Gastrocnemius medialis (tissue), 4 donors: ENCODE results near the gene FAM72A.

ENCODE experiments used
- POLR2A ChIP-seq, 2 donors: fragments of 450-650 bp; IDR thresholded peaks; one replicate each; pipeline ENCODE4 v1.6.1; 2017; ENCODE audit warnings: antibody characterized with exemption in 2 of 2, mild to moderate bottlenecking in 2 of 2, moderate library complexity in 2 of 2
- TF ChIP-seq, protein P1 (sequence below), 5 experiments: fragments of 450-650 bp in 3 of 5; fragments of 200-600 bp in 2 of 5; sonication (generic) in 2 of 5; IDR thresholded peaks in 4 of 5; conservative IDR thresholded peaks in 1 of 5; 1 replicate in 4 of 5; 2 replicates in 1 of 5; pipeline ENCODE4 v1.5.1; 2016 to 2019; ENCODE audit warnings: antibody characterized with exemption in 5 of 5, mild to moderate bottlenecking in 3 of 5, moderate library complexity in 3 of 5

DNA sequence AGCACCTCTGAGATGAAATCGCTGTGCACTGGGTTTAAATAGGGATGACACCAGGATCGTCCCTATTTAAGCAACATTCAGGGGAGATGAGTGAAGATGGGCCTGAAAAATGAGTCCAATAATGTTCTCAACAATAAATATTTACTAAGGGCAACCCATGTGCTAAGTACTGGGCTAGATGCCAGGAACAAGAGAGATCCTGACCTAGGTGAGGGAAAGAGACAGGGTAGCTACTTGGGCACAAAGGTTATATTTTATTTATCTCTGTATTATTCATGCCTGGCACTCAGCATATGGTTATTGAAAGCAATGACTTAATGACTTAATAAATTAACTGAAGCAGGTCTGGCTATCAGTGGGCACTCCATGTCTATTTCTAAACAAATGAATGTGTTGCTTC is 58.0 kb downstream of the FAM72A start:
- TF ChIP-seq, protein P1, sequence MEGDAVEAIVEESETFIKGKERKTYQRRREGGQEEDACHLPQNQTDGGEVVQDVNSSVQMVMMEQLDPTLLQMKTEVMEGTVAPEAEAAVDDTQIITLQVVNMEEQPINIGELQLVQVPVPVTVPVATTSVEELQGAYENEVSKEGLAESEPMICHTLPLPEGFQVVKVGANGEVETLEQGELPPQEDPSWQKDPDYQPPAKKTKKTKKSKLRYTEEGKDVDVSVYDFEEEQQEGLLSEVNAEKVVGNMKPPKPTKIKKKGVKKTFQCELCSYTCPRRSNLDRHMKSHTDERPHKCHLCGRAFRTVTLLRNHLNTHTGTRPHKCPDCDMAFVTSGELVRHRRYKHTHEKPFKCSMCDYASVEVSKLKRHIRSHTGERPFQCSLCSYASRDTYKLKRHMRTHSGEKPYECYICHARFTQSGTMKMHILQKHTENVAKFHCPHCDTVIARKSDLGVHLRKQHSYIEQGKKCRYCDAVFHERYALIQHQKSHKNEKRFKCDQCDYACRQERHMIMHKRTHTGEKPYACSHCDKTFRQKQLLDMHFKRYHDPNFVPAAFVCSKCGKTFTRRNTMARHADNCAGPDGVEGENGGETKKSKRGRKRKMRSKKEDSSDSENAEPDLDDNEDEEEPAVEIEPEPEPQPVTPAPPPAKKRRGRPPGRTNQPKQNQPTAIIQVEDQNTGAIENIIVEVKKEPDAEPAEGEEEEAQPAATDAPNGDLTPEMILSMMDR (IDR thresholded peaks at IDR 0.05 in 4 of 5, conservative IDR thresholded peaks at IDR 0.05 in 1 of 5), result no peak
- TF ChIP-seq POLR2A (IDR thresholded peaks at IDR 0.05), result no peak
